ENCODE results near the gene ASAP2.

- TF ChIP-seq SIN3A (IDR thresholded peaks at IDR 0.05; ENCODE audit: borderline replicate concordance, insufficient read depth, low read length) (no peak), REST (IDR thresholded peaks at IDR 0.05; ENCODE audit: insufficient read depth in 1 of 2, low read depth in 2 of 2, low read length in 2 of 2) (no peak)
Observed at GRCh38 chr2:9419541-9419940, 212.9 kb downstream of the ASAP2 start.

All from PFSK-1 (cell line).